Transverse colon (tissue), 4 donors: ENCODE data around the gene PTGES2. TPM values are rescaled to one million over a fixed set of nuclear protein-coding genes. Genes with fewer than 3 reads are reported as not detected.

ENCODE experiments used
- DNase-seq: peaks from one replicate; pipeline ENCODE4 v3.0.0-alpha.2; 2019
- H3K27ac ChIP-seq, 4 donors: fragments of 200-600 bp; sonication (generic); 2 replicates each; pipeline ENCODE4 v1.5.1; 2016 to 2018; ENCODE audit warnings: inconsistent platforms in 4 of 4
- H3K27me3 ChIP-seq: fragments of 200-600 bp; sonication (generic); 2 replicates; pipeline ENCODE4 v1.5.1; 2017; ENCODE audit warnings: inconsistent platforms
- H3K36me3 ChIP-seq, 4 donors: fragments of 200-600 bp; sonication (generic); 2 replicates each; pipeline ENCODE4 v1.5.1; 2017 to 2019; ENCODE audit warnings: inconsistent platforms in 4 of 4
- H3K4me1 ChIP-seq, 4 donors: fragments of 200-600 bp; sonication (generic); 2 replicates each; pipeline ENCODE4 v1.5.1; 2017 to 2020; ENCODE audit warnings: inconsistent platforms in 4 of 4
- H3K4me3 ChIP-seq, 4 donors: fragments of 200-600 bp; sonication (generic); 1 replicate in 1 of 4; 2 replicates in 3 of 4; pipeline versions ENCODE4 v1.5.1 to v1.6.1; 2017 to 2019; ENCODE audit warnings: inconsistent platforms in 4 of 4
- H3K9me3 ChIP-seq, 2 donors: fragments of 200-600 bp; sonication (generic); 2 replicates each; pipeline ENCODE4 v1.5.1; 2017 to 2019; ENCODE audit warnings: inconsistent platforms in 2 of 2
- CTCF ChIP-seq, 5 experiments: fragments of 200-600 bp in 3 of 5; fragments of 450-650 bp in 2 of 5; sonication (generic) in 3 of 5; IDR thresholded peaks; 1 replicate in 2 of 5; 2 replicates in 3 of 5; pipeline ENCODE4 v1.5.1; 2016 to 2017; ENCODE audit warnings: antibody characterized with exemption in 5 of 5, inconsistent platforms in 3 of 5, mild to moderate bottlenecking in 2 of 5, moderate library complexity in 1 of 5
- EP300 ChIP-seq: sonication (generic); formaldehyde crosslinking; IDR thresholded peaks from one replicate; pipeline ENCODE4 v1.6.1; 2017; ENCODE audit warnings: antibody characterized with exemption, low read depth
- POLR2A ChIP-seq: fragments of 450-650 bp; IDR thresholded peaks from one replicate; pipeline ENCODE4 v1.6.1; 2016; ENCODE audit warnings: antibody characterized with exemption, mild to moderate bottlenecking, moderate library complexity
- POLR2AphosphoS5 ChIP-seq, 3 donors: sonication (generic); formaldehyde crosslinking; IDR thresholded peaks; one replicate each; pipeline ENCODE4 v1.6.1; 2016; ENCODE audit warnings: antibody characterized with exemption in 3 of 3
- WGBS, 2 donors: methylation state at CpG; one replicate each; pipeline ENCODE4 v1.1.5; 2018; ENCODE audit warnings: low coverage in 1 of 2; 5-methylcytosine and 5-hydroxymethylcytosine counted together
- in situ Hi-C, 4 donors: fragments of 200-750 bp; cut with MboI; loops; one replicate each; pipeline versions ENCODE4 v1.15.0 to v1.15.1; 2017; ENCODE audit warnings: low sequenced_read_pairs in 3 of 4, low pct_ligation_motif_present in 1 of 4, low pct_unique_long_range_greater_than_20kb in 1 of 4
- intact Hi-C: fragments of 100-400 bp; cut with DNase I; formaldehyde crosslinking; loops from one replicate; pipeline ENCODE4 v1.15.1; 2023; ENCODE audit warnings: low total_unique reads
- total RNA-seq, 4 donors: library from RNA; depleted of rRNA; stranded (reverse); fragments of >200 nt; gene quantifications; one replicate each; pipeline ENCODE4 v1.1.0, GENCODE V29; 2016

Gene PTGES2
- total RNA-seq, 4 donors from 2014 or later: 109 to 434 (median 164) TPM

- in situ Hi-C loops: no loop called here
- H3K27ac ChIP-seq: no peak overlapping the region
- no peak for DNase-seq
- no peak for TF ChIP-seq EP300
- TF ChIP-seq CTCF (IDR thresholded peaks at IDR 0.05): no peak
- no peak for TF ChIP-seq POLR2A
- TF ChIP-seq POLR2AphosphoS5 (IDR thresholded peaks at IDR 0.05): no peak
- no peaks in the 10 kb centered on the region for H3K27me3 ChIP-seq
- H3K9me3 ChIP-seq: no peaks in the 10 kb centered on the region
- intact Hi-C loops: no loop called here
- no peaks in the 10 kb centered on the region for H3K4me1 ChIP-seq
- 96 to 100% methylated on average over 1 to 8 of the region's 8 CpGs for WGBS, 2 donors
- no peak overlapping the region for H3K4me3 ChIP-seq
- H3K36me3 ChIP-seq: peaks cover 0 to 41% (median 17%) of the 10 kb centered on the region in 4 donors
Measured at GRCh38 chr9:128169925-128170324, 42.4 kb upstream of the PTGES2 start.

GRCh38 chr9:128169492-128169891, 42.0 kb upstream of the PTGES2 start:
- Histone ChIP-seq H3K4me1 (no peaks in the 10 kb centered on the region), H3K27me3 (no peaks in the 10 kb centered on the region), H3K9me3 (no peaks in the 10 kb centered on the region), H3K27ac (no peak overlapping the region), H3K36me3 (peaks cover 0 to 41% (median 18%) of the 10 kb centered on the region in 4 donors), H3K4me3 (no peak overlapping the region)
- DNase-seq: no peak
- in situ Hi-C loops (no loop called here), intact Hi-C loops (no loop called here)
- TF ChIP-seq POLR2AphosphoS5 (IDR thresholded peaks at IDR 0.05) (no peak), EP300 (no peak), POLR2A (no peak), CTCF (IDR thresholded peaks at IDR 0.05) (no peak)
- WGBS, 2 donors: 92 to 95% methylated on average over 3 to 8 of the region's 8 CpGs

- no peaks in the 10 kb centered on the region for H3K4me1 ChIP-seq
- no peak overlapping the region for H3K27ac ChIP-seq
- WGBS, 2 donors: 89% methylated on average over 8 of the region's 8 CpGs; no CpG with 5 or more reads in 1 of the 2 donors
- in situ Hi-C loops: no loop called here
- H3K9me3 ChIP-seq: no peaks in the 10 kb centered on the region
- intact Hi-C loops: no loop called here
- no peak for DNase-seq
- no peak for TF ChIP-seq CTCF (IDR thresholded peaks at IDR 0.05)
- TF ChIP-seq EP300: no peak
- TF ChIP-seq POLR2A: no peak
- no peak for TF ChIP-seq POLR2AphosphoS5 (IDR thresholded peaks at IDR 0.05)
- H3K36me3 ChIP-seq: peaks cover 0 to 41% (median 20%) of the 10 kb centered on the region in 4 donors
- no peak overlapping the region for H3K4me3 ChIP-seq
- no peaks in the 10 kb centered on the region for H3K27me3 ChIP-seq
Measured at GRCh38 chr9:128168731-128169308, 41.3 kb upstream of the PTGES2 start.

- WGBS, 2 donors: 98% methylated on average over 4 of the region's 4 CpGs; no CpG with 5 or more reads in 1 of the 2 donors
- Histone ChIP-seq H3K4me1 (no peaks in the 10 kb centered on the region), H3K27ac (no peak overlapping the region), H3K4me3 (no peak overlapping the region), H3K27me3 (no peaks in the 10 kb centered on the region), H3K9me3 (no peaks in the 10 kb centered on the region), H3K36me3 (peaks cover 0 to 41% (median 20%) of the 10 kb centered on the region in 4 donors)
- DNase-seq: no peak
- TF ChIP-seq EP300: no peak
- no peak for TF ChIP-seq CTCF (IDR thresholded peaks at IDR 0.05)
- no peak for TF ChIP-seq POLR2A
- TF ChIP-seq POLR2AphosphoS5 (IDR thresholded peaks at IDR 0.05): no peak
- intact Hi-C loops (no loop called here), in situ Hi-C loops (no loop called here)
Measured at GRCh38 chr9:128167209-128167608, 39.7 kb upstream of the PTGES2 start.
